Panc1 (cell line): ENCODE results near the gene CLSTN3. TPM values are rescaled to one million over a fixed set of nuclear protein-coding genes. Genes with fewer than 3 reads are reported as not detected.
A peak's percentile ranks its signal among the peaks of the same experiment; 100 is the strongest.

ENCODE experiments used
- ATAC-seq: fragments of 200-7000 bp; cut with Tn5 transposase; 2 replicates; pipeline ENCODE4 v1.9.1; 2020; ENCODE audit warnings: mild to moderate bottlenecking, moderate library complexity
- BruUV-seq: library from RNA; stranded (reverse); fragments of 400-500 nt; replicated peaks from 2 replicates; lab custom pipeline; 2021; lab: Mats Ljungman, UMichigan
- CTCF ChIA-PET: fragments of 300-600 bp; sonication (Branson Sonifier 250); formaldehyde crosslinking; loops from one replicate; lab custom pipeline; 2022; ENCODE audit warnings: antibody characterized with exemption; lab: Charles Lee
- POLR2A ChIA-PET: fragments of 300-600 bp; sonication (Branson Sonifier 250); formaldehyde crosslinking; loops from one replicate; lab custom pipeline; 2022; ENCODE audit warnings: antibody characterized with exemption; lab: Charles Lee
- DNase-seq: peaks from one replicate; pipeline ENCODE4 v3.0.0-alpha.2; 2010; ENCODE audit warnings: low read depth, low spot score
- H3K27ac ChIP-seq: 2 replicates; pipeline ENCODE4 v1.5.1; 2011; ENCODE audit warnings: mild to moderate bottlenecking, low read length, inconsistent platforms
- H3K27me3 ChIP-seq: fragments of 200-500 bp; sonication (Bioruptor generic); 2 replicates; pipeline ENCODE4 v1.6.0; 2014; ENCODE audit warnings: low read length, inconsistent platforms; ENCODE audit not compliant: control insufficient read depth, insufficient read depth
- H3K36me3 ChIP-seq: fragments of 200-500 bp; sonication (Bioruptor generic); 2 replicates; pipeline ENCODE4 v1.5.1; 2014; ENCODE audit warnings: inconsistent platforms, mild to moderate bottlenecking, low read length, moderate library complexity; ENCODE audit not compliant: control insufficient read depth, insufficient read depth
- H3K4me1 ChIP-seq: 2 replicates; pipeline ENCODE4 v1.5.1; 2011; ENCODE audit warnings: inconsistent platforms, mild to moderate bottlenecking, low read length, moderate library complexity; ENCODE audit not compliant: control insufficient read depth, insufficient read depth
- H3K4me3 ChIP-seq, 2 experiments: 2 replicates each; pipeline ENCODE4 v1.5.1; 2011 to 2012; ENCODE audit warnings: low read depth in 2 of 2, low read length in 2 of 2, mild to moderate bottlenecking in 2 of 2, inconsistent platforms in 1 of 2, moderate library complexity in 1 of 2
- H3K9me3 ChIP-seq: fragments of 200-500 bp; sonication (Bioruptor generic); 2 replicates; pipeline ENCODE4 v1.5.1; 2014; ENCODE audit warnings: low read depth, mild to moderate bottlenecking, inconsistent platforms, low read length, moderate library complexity; ENCODE audit not compliant: control insufficient read depth, insufficient read depth
- CTCF ChIP-seq: fragments of 450-650 bp; IDR thresholded peaks from 2 replicates; pipeline ENCODE4 v1.5.1; 2017; ENCODE audit warnings: mild to moderate bottlenecking
- POLR2AphosphoS5 ChIP-seq: IDR thresholded peaks from 2 replicates; pipeline ENCODE4 v1.6.1; 2012; ENCODE audit warnings: mild to moderate bottlenecking, low read depth, low read length, moderate library complexity
- REST ChIP-seq, 2 experiments: IDR thresholded peaks; 2 replicates each; pipeline ENCODE4 v1.6.1; 2011 to 2012; ENCODE audit warnings: low read depth in 2 of 2, control low read depth in 1 of 2, low read length in 1 of 2, mild to moderate bottlenecking in 1 of 2, moderate library complexity in 1 of 2; ENCODE audit not compliant: insufficient read depth in 1 of 2
- SIN3A ChIP-seq: IDR thresholded peaks from 2 replicates; pipeline ENCODE4 v1.6.1; 2012; ENCODE audit warnings: low read depth, mild to moderate bottlenecking, low read length, moderate library complexity, borderline replicate concordance; ENCODE audit not compliant: insufficient read depth
- TCF7L2 ChIP-seq: IDR thresholded peaks from 2 replicates; pipeline ENCODE4 v1.6.1; 2011; ENCODE audit warnings: mild to moderate bottlenecking, low read depth, low read length, inconsistent platforms
- in situ Hi-C: cut with HindIII; loops from 2 replicates; pipeline ENCODE4 v1.10.0; 2016; ENCODE audit warnings: low sequenced_read_pairs, low pct_unique_long_range_greater_than_20kb
- intact Hi-C: fragments of 100-400 bp; cut with micrococcal nuclease; formaldehyde crosslinking; loops from one replicate; pipeline ENCODE4 v1.10.0; 2022; ENCODE audit not compliant: unreplicated experiment
- total RNA-seq: library from RNA; stranded (reverse); gene quantifications from one replicate; pipeline ENCODE4 v1.2.1, GENCODE V29; 2021; ENCODE audit not compliant: unreplicated experiment

Gene CLSTN3
- total RNA-seq, 1 experiment from 2014 or later = 5.9 TPM

- intact Hi-C loops (no loop called here), in situ Hi-C loops (no loop called here)
- BruUV-seq = no TSS peak
- Histone ChIP-seq H3K27ac (no peak overlapping the region), H3K4me1 (no peaks in the 10 kb centered on the region), H3K27me3 (no peaks in the 10 kb centered on the region), H3K4me3 (no peak overlapping the region), H3K9me3 (no peaks in the 10 kb centered on the region), H3K36me3 (no peaks in the 10 kb centered on the region)
- ChIA-PET POLR2A (no interaction called here), CTCF (no interaction called here)
- TF ChIP-seq SIN3A (no peak), CTCF (no peak), TCF7L2 (no peak), POLR2AphosphoS5 (no peak), REST (IDR thresholded peaks at IDR 0.05; ENCODE audit: insufficient read depth in 1 of 2, low read depth in 2 of 2, low read length in 1 of 2) (no peak)
- DNase-seq (no peak), ATAC-seq (no peak)
Observed at GRCh38 chr12:7157391-7157790, 27.2 kb downstream of the CLSTN3 start.

- no peak overlapping the region for H3K27ac ChIP-seq
- in situ Hi-C loops = no loop called here
- no peaks in the 10 kb centered on the region for H3K27me3 ChIP-seq
- no peak overlapping the region for H3K4me3 ChIP-seq
- ChIA-PET CTCF (interaction anchor here (0.5 to 0.6 kb wide), 2 partner anchors 100 to 1496 kb away, joined by 4 to 5 read pairs; no protein-coding TSS in a partner anchor), POLR2A (no interaction called here)
- no peaks in the 10 kb centered on the region for H3K36me3 ChIP-seq
- intact Hi-C loops = no loop called here
- H3K4me1 ChIP-seq = no peaks in the 10 kb centered on the region
- no peak for TF ChIP-seq CTCF
- TF ChIP-seq SIN3A = no peak
- TF ChIP-seq REST (IDR thresholded peaks at IDR 0.05; ENCODE audit: insufficient read depth in 1 of 2, low read depth in 2 of 2, low read length in 1 of 2) = no peak
- no peak for TF ChIP-seq TCF7L2
- TF ChIP-seq POLR2AphosphoS5 = no peak
- BruUV-seq = no TSS peak
- H3K9me3 ChIP-seq = no peaks in the 10 kb centered on the region
- no peak for DNase-seq
- ATAC-seq = peak; percentile 58; the same call in 1 of the 2 replicates
Observed at GRCh38 chr12:7158781-7159609, 28.8 kb downstream of the CLSTN3 start.
